H1 (cell line): Measurements from ENCODE around the gene GPRIN3. TPM values are rescaled to one million over a fixed set of nuclear protein-coding genes. Genes with fewer than 3 reads are reported as not detected.
"Not testable (repeated sequence)": the region's sequence is repeated elsewhere in the genome, so short reads cannot be mapped to it uniquely, and the experiment has no call there.

Experiments
- CTCF ChIA-PET: fragments of 300-600 bp; sonication (Branson Sonifier 250); formaldehyde crosslinking; loops from one replicate; lab custom pipeline; 2021; ENCODE audit not compliant: partially characterized antibody; lab: Charles Lee
- POLR2A ChIA-PET: fragments of 300-600 bp; sonication (Branson Sonifier 250); formaldehyde crosslinking; loops from one replicate; lab custom pipeline; 2021; ENCODE audit warnings: inconsistent platforms; ENCODE audit not compliant: partially characterized antibody; lab: Charles Lee
- DNase-seq, 2 experiments: peaks; one replicate each; pipeline versions ENCODE4 v3.0.0 to v3.0.0-alpha.2; 2010 to 2022; ENCODE audit warnings: low spot score in 2 of 2, low read depth in 1 of 2, mixed read lengths in 1 of 2
- FAIRE-seq: peaks from 2 replicates; lab custom pipeline; 2011; peaks lifted over from hg19 to GRCh38; lab: Jason Lieb, UNC
- H2AFZ ChIP-seq: 2 replicates; pipeline ENCODE4 v1.8.1; 2012; ENCODE audit warnings: low read length, inconsistent platforms
- H2AK5ac ChIP-seq: 2 replicates; pipeline ENCODE4 v1.6.1; 2013; ENCODE audit warnings: low read depth, low read length
- H2BK120ac ChIP-seq: replicated peaks from 2 replicates; pipeline ENCODE3; 2013; ENCODE audit warnings: low read depth, low read length, inconsistent platforms
- H2BK12ac ChIP-seq: 2 replicates; pipeline ENCODE4 v1.6.1; 2013; ENCODE audit warnings: low read depth, low read length
- H2BK15ac ChIP-seq: 2 replicates; pipeline ENCODE4 v1.6.1; 2013; ENCODE audit warnings: low read length
- H2BK20ac ChIP-seq: 2 replicates; pipeline ENCODE4 v1.6.1; 2013; ENCODE audit warnings: low read length
- H2BK5ac ChIP-seq: 2 replicates; pipeline ENCODE4 v1.6.1; 2013; ENCODE audit warnings: low read depth, low read length
- H3K14ac ChIP-seq: 2 replicates; pipeline ENCODE4 v1.6.1; 2013; ENCODE audit warnings: inconsistent platforms; ENCODE audit not compliant: insufficient read length
- H3K18ac ChIP-seq: 2 replicates; pipeline ENCODE4 v1.6.1; 2013; ENCODE audit warnings: low read length; ENCODE audit errors: extremely low read depth
- H3K23ac ChIP-seq: 2 replicates; pipeline ENCODE4 v1.6.1; 2013; ENCODE audit warnings: inconsistent platforms; ENCODE audit not compliant: insufficient read length
- H3K23me2 ChIP-seq: 2 replicates; pipeline ENCODE4 v1.6.1; 2013; ENCODE audit warnings: low read depth, low read length
- H3K27ac ChIP-seq: 2 replicates; pipeline ENCODE4 v1.6.1; 2011; ENCODE audit warnings: low read depth, low read length, inconsistent platforms
- H3K27me3 ChIP-seq, 4 experiments: replicated peaks in 1 of 4; 1 replicate in 1 of 4; 2 replicates in 3 of 4; pipeline versions ENCODE4 v1.6.1 to v1.8.1; 2011 to 2013; ENCODE audit warnings: low read length in 3 of 4, mild to moderate bottlenecking in 3 of 4, inconsistent platforms in 2 of 4, mixed read lengths in 2 of 4, moderate library complexity in 1 of 4; ENCODE audit not compliant: control insufficient read depth in 3 of 4, insufficient read depth in 3 of 4; ENCODE audit errors: extremely low read depth in 1 of 4
- H3K36me3 ChIP-seq, 4 experiments: 2 replicates each; pipeline versions ENCODE4 v1.6.1 to v1.8.1; 2011 to 2013; ENCODE audit warnings: mild to moderate bottlenecking in 4 of 4, low read length in 3 of 4, moderate library complexity in 2 of 4, control low read depth in 1 of 4, inconsistent platforms in 1 of 4; ENCODE audit not compliant: insufficient read depth in 4 of 4, control insufficient read depth in 2 of 4
- H3K4ac ChIP-seq: replicated peaks from 2 replicates; pipeline ENCODE3; 2013; ENCODE audit warnings: low read length, low read depth, mixed read lengths, inconsistent platforms; ENCODE audit not compliant: insufficient read length
- H3K4me1 ChIP-seq, 4 experiments: replicated peaks in 1 of 4; 1 replicate in 1 of 4; 2 replicates in 3 of 4; pipeline versions ENCODE4 v1.6.1 to v1.8.1; 2011 to 2013; ENCODE audit warnings: low read length in 3 of 4, inconsistent platforms in 2 of 4, mixed read lengths in 1 of 4; ENCODE audit not compliant: insufficient read depth in 4 of 4, control insufficient read depth in 3 of 4
- H3K4me2 ChIP-seq, 2 experiments: 2 replicates each; pipeline versions ENCODE4 v1.6.1 to v1.8.1; 2011 to 2013; ENCODE audit warnings: low read depth in 2 of 2, low read length in 2 of 2, control low read depth in 1 of 2, inconsistent platforms in 1 of 2, mild to moderate bottlenecking in 1 of 2; ENCODE audit not compliant: insufficient read depth in 1 of 2
- H3K4me3 ChIP-seq, 4 experiments: fragments of 200-600, 300-600 bp in 1 of 4; sonication (generic), shearing (Covaris generic), sonication (Bioruptor Twin) in 1 of 4; 2 replicates each; pipeline versions ENCODE4 v1.5.1 to v1.8.1; 2011 to 2016; ENCODE audit warnings: low read length in 4 of 4, low read depth in 3 of 4, control low read depth in 2 of 4, inconsistent platforms in 2 of 4, mild to moderate bottlenecking in 2 of 4, mixed read lengths in 1 of 4, moderate library complexity in 1 of 4; ENCODE audit not compliant: insufficient read depth in 2 of 4; ENCODE audit errors: extremely low read depth in 1 of 4
- H3K56ac ChIP-seq: replicated peaks from 2 replicates; pipeline ENCODE3; 2013; ENCODE audit warnings: low read depth, mild to moderate bottlenecking, mixed read lengths, low read length, inconsistent platforms; ENCODE audit not compliant: insufficient read length
- H3K79me1 ChIP-seq: 2 replicates; pipeline ENCODE4 v1.6.1; 2013; ENCODE audit warnings: low read depth, low read length, control low read depth
- H3K79me2 ChIP-seq, 2 experiments: 2 replicates each; pipeline versions ENCODE4 v1.6.1 to v1.8.1; 2012 to 2013; ENCODE audit warnings: low read length in 2 of 2, mild to moderate bottlenecking in 2 of 2, inconsistent platforms in 1 of 2; ENCODE audit not compliant: insufficient read depth in 2 of 2, control insufficient read depth in 1 of 2
- H3K9ac ChIP-seq, 4 experiments: replicated peaks in 1 of 4; 1 replicate in 1 of 4; 2 replicates in 3 of 4; pipeline versions ENCODE4 v1.6.1 to v1.8.1; 2011 to 2013; ENCODE audit warnings: low read depth in 3 of 4, low read length in 3 of 4, control low read depth in 2 of 4, mild to moderate bottlenecking in 2 of 4, moderate library complexity in 2 of 4, inconsistent platforms in 1 of 4; ENCODE audit errors: extremely low read depth in 1 of 4
- H3K9me3 ChIP-seq, 2 experiments: 2 replicates each; pipeline versions ENCODE4 v1.6.1 to v1.8.1; 2012 to 2013; ENCODE audit warnings: mild to moderate bottlenecking in 2 of 2, moderate library complexity in 2 of 2, control low read depth in 1 of 2, inconsistent platforms in 1 of 2, low read depth in 1 of 2, low read length in 1 of 2, mixed read lengths in 1 of 2; ENCODE audit not compliant: insufficient read depth in 2 of 2
- H4K20me1 ChIP-seq, 2 experiments: replicated peaks in 1 of 2; 2 replicates each; pipeline versions ENCODE3 to v1.8.1; 2011 to 2013; ENCODE audit warnings: inconsistent platforms in 2 of 2, low read length in 2 of 2, mild to moderate bottlenecking in 1 of 2; ENCODE audit not compliant: insufficient read depth in 2 of 2, control insufficient read depth in 1 of 2
- H4K5ac ChIP-seq: 2 replicates; pipeline ENCODE4 v1.6.1; 2013; ENCODE audit warnings: low read length, low read depth, mixed read lengths, inconsistent platforms; ENCODE audit not compliant: insufficient read length
- H4K8ac ChIP-seq: 2 replicates; pipeline ENCODE4 v1.8.0; 2013; ENCODE audit warnings: mild to moderate bottlenecking, moderate library complexity, low read length, inconsistent platforms; ENCODE audit not compliant: insufficient read depth; ENCODE audit errors: extremely low read depth
- H4K91ac ChIP-seq: replicated peaks from 2 replicates; pipeline ENCODE3; 2013; ENCODE audit warnings: low read length, mixed read lengths, inconsistent platforms; ENCODE audit not compliant: insufficient read length
- WGBS, 2 experiments: shearing (Covaris generic) in 1 of 2; methylation state at CpG; one replicate each; pipeline versions ENCODE4 v1.1.6 to v1.1.7; 2013 to 2015; ENCODE audit warnings: low lambda C conversion rate in 2 of 2, mixed read lengths in 2 of 2, inconsistent platforms in 1 of 2, low coverage in 1 of 2, missing lambda C conversion rate in 1 of 2; ENCODE audit not compliant: insufficient replicate concordance in 2 of 2, insufficient coverage in 1 of 2, insufficient read length in 1 of 2; ENCODE audit errors: extremely low coverage in 1 of 2, missing lambda C conversion rate in 1 of 2; 5-methylcytosine and 5-hydroxymethylcytosine counted together
- polyA plus RNA-seq, 7 experiments: library from polyadenylated mRNA; depleted of rRNA in 3 of 7; stranded (reverse) in 5 of 7; unstranded in 2 of 7; fragments of >200 nt in 5 of 7; fragments of 200-250 nt in 2 of 7; gene quantifications; 1 replicate in 5 of 7; 2 replicates in 1 of 7; 4 replicates in 1 of 7; pipeline versions ENCODE4 v1.2.1 to v1.2.3, GENCODE V29; 2011 to 2013; ENCODE audit warnings: missing spikeins in 2 of 7, mixed read lengths in 2 of 7
- total RNA-seq: library from RNA; stranded (reverse); fragmentation: NEBNext Ultra II Directional; extraction: Animal tissue kit (Norgen Biotek cat#: 25700); gene quantifications from 2 replicates; pipeline ENCODE4 v1.2.1, GENCODE V29; 2021

Gene GPRIN3
- total and polyA plus RNA-seq, 2 of the 8 experiments (the other 6 are each of a cell fraction or from before 2014, with no cell fraction given) = 0.17 to 1.4 TPM

DNA sequence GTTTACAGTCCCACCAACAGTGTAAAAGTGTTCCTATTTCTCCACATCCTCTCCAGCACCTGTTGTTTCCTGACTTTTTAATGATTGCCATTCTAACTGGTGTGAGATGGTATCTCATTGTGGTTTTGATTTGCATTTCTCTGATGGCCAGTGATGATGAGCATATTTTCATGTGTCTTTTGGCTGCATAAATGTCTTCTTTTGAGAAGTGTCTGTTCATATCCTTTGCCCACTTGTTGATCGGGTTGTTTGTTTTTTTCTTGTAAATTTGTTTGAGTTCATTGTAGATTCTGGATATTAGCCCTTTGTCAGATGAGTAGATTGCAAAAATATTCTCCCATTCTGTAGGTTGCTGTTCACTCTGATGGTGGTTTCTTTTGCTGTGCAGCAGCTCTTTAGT is 108.2 kb downstream of the GPRIN3 start:
- H3K23ac ChIP-seq, H2BK15ac ChIP-seq, DNase-seq, H3K9me3 ChIP-seq, H3K4me3 ChIP-seq, H4K91ac ChIP-seq, H3K18ac ChIP-seq, H4K8ac ChIP-seq, H4K5ac ChIP-seq, H2AK5ac ChIP-seq, H3K4ac ChIP-seq, FAIRE-seq, H3K9ac ChIP-seq, H3K14ac ChIP-seq, H3K36me3 ChIP-seq, H2AFZ ChIP-seq, H3K27ac ChIP-seq, H2BK12ac ChIP-seq, H2BK5ac ChIP-seq, H2BK120ac ChIP-seq, H3K23me2 ChIP-seq, H3K4me2 ChIP-seq, CTCF ChIA-PET, H3K4me1 ChIP-seq, H3K27me3 ChIP-seq, H3K79me2 ChIP-seq, H4K20me1 ChIP-seq, POLR2A ChIA-PET, H3K79me1 ChIP-seq, H2BK20ac ChIP-seq, H3K56ac ChIP-seq: not testable (repeated sequence)
- no CpG with 5 or more reads among the region's 1 CpG for WGBS, 2 experiments
